AG08396 (cell line): ENCODE data around the gene SZRD1.

Experiments used
- DNase-seq: peaks from one replicate; pipeline ENCODE4 v3.0.0; 2012; ENCODE audit warnings: low spot score, mixed read lengths

The SZRD1 gene

DNA sequence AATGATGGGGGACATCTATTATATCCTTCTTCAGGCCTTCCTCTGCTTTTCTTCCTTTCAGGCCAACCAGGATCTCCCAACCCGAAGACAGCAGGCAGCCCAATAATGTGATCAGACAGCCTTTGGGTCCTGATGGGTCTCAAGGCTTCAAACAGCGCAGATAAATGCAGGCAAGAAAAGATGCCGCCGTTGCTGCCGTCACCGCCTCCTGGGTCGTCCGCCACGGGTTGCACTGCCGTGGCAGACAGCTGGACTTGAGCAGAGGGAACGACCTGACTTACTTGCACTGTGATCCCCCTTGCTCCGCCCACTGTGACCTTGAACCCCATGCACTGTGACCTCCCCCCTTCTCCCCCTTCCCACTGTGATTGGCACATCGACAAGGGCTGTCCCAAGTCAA lies 27.9 kb downstream of the SZRD1 start:
- no peak for DNase-seq

- DNase-seq, result peak; percentile 77
These were observed 29.5 kb downstream of the SZRD1 start for GRCh38 chr1:16396591-16396990.

DNA sequence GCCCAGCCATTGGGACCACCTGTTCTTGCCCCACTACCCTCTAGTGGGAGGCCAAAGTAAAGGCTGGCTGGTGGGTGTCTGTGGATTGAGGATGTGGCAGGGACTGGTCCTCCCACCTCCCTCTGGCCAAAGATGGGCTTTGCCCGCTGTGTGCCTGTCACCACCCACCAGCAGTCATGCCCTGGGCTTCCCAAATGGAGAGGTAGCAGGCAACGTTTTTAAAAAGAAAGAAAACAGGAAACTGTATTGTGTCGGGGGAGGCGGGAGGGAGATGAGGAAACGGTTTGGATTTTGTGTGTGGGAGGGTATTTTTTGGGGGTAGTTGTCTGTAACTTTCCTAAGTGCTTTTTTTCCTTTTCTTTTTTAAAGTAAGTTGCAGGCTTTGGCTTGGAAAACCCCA lies 30.1 kb downstream of the SZRD1 start:
- DNase-seq, result no peak

DNA sequence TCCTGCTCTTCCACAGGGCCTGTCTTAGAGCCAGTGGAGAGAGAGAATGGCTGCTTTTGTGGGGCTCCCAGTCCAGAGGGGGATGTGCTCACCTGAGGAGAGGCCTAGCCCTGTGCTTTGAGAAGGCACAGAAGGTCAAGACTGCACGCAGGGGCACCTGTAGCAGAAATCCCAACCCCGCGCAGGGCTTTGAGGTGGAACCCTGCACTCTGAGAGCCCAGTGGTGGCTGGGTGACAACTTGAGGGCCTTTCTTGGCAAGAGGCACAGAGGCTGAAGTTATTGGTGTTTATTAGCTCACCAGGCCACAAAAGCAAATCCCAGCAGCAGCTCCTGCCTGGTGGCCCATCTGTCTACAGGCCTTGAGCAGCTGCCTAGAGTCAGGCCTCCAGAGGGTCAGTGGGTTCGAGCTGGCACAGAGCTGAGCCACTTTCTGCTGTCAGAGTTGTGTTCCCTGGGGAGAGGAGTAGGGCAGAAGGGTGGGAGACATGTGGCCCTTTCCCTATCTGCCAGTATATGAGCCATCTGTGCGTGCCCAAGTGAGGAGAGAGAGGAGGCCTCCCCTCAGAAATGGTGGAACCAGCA lies 31.4 kb downstream of the SZRD1 start:
- DNase-seq, result no peak

GRCh38 chr1:16402742-16403141 lies 35.7 kb downstream of the SZRD1 start:
- no peak for DNase-seq

GRCh38 chr1:16405441-16405840 lies 38.4 kb downstream of the SZRD1 start:
- DNase-seq, result no peak

- no peak for DNase-seq
These were observed 39.8 kb downstream of the SZRD1 start for GRCh38 chr1:16406868-16407267.

GRCh38 chr1:16409536-16410152 lies 42.6 kb downstream of the SZRD1 start:
- no peak for DNase-seq

DNA sequence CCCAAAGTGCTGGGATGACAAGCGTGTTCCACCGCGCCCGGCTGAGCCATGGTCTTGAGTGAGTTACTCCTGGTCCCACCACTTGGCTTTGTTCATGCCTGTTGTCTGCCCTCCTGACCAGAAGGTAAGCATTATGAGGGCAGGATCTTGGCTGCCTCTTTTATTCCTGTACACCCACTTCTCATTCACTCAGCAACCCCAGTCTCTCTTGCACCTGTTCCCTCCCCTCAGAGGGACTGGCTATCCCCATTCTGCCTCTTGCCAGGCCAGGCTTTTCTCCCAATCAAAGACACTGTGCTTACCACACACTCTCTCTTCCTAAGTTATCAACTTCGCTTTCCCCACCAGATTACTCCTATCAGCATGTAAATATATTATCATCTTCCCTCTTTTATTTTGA lies 43.8 kb downstream of the SZRD1 start:
- no peak for DNase-seq

GRCh38 chr1:16413191-16413590 lies 46.1 kb downstream of the SZRD1 start:
- no peak for DNase-seq

DNA sequence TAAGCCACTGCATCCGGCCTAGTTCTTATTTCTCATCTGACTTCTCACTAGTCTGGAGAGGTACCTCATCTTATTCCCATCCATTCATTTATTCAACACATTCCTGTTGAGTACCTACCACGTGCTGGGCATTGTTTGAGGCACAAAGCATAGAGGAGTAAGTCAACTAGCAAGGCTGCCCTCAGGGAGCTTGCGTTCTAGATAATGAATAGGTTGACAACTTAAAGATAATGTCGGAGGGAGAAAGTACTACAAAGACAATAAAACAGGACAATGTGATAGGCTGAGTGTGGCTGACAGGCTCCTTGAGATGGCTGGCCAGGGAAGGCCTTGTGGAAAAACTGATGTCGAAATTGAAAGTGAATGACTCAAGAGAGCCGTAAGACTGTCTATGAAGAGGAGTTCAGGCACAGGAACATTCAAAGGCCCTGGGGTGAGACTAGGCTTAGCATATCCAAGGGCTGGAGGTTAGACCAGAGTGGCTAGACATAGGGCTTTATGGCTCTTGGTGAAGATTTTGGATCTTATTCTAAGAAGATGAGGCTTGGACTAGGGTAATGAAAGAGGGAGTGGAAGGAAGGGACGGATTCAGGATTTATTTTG lies 51.9 kb downstream of the SZRD1 start:
- no peak for DNase-seq

GRCh38 chr1:16420424-16421118 lies 53.5 kb downstream of the SZRD1 start:
- DNase-seq, result no peak

DNA sequence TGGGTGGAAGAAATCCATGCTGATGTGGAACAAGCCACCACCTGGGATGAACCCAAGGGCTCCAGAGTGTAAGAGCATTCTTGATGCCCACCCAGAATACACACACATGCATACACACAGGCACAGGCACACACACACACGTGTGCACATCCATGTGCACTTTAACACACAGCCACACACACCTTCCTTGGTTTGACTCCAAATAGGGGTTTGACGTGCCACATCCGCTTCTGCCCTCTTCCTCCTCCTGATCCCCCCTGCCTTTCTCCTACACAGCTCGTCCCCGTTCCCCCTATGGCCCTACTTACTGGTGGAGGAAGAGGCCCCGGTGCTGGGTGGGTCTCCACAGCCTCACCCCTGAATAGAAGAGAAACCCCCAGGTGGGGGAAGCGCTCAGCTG lies 54.2 kb downstream of the SZRD1 start:
- DNase-seq, result no peak

GRCh38 chr1:16422041-16422440 lies 55.0 kb downstream of the SZRD1 start:
- no peak for DNase-seq

GRCh38 chr1:16425125-16426025 lies 58.3 kb downstream of the SZRD1 start:
- DNase-seq, result no peak

GRCh38 chr1:16430606-16431005 lies 63.6 kb downstream of the SZRD1 start:
- DNase-seq, result no peak

DNA sequence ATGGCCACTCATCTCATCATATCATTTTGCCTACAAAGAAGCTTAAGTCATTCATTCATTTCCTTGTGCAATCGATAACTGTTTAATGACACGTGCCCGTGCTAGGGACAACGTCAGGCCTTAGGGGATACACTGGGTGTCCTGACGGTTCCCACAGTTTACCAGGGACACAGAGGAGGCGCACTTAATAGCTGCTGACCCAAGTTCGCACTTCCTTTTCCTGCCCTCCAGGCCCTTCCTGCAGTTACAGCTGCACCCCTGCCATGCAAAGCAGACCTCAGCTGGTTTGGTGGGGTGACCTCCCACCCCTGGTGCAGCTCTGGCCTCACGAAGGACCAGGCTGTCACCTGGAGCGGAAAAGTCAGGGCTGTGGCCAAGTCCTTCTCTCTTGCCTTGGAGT lies 66.0 kb downstream of the SZRD1 start:
- DNase-seq, result no peak

GRCh38 chr1:16434007-16434406 lies 67.0 kb downstream of the SZRD1 start:
- no peak for DNase-seq

- no peak for DNase-seq
These were observed 67.5 kb downstream of the SZRD1 start for GRCh38 chr1:16434501-16434900.

DNA sequence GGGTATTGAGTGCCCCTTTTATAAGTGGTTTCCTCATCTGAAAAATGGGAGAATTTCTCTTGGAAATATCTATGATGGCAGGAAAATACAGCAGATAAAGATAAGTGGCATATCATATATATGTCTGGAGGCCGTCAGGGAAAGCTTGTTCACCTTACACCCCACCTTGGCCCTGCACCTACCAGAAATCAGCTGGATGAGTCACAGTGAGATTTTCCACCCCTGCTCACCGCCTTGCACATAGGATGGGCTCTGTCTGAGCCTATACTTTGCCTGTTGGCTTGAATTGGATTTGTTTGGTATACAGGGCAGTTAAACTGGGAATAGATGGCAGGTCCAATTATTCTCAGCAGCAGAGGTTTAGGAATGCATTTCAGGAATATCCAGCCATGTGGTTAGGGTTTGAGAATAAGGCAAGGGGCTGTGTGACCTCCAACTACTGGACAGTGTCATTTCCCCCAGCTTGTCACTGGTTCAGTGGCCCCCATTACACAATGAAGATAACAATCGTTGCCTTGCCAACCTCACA lies 70.0 kb downstream of the SZRD1 start, which contains the start of gene SPATA21:
SPATA21 (minus strand) TSS at position 479 of the 529 bp plus-strand sequence. CDS start 6,053 bp downstream, outside the sequence.
- DNase-seq, result no peak

DNA sequence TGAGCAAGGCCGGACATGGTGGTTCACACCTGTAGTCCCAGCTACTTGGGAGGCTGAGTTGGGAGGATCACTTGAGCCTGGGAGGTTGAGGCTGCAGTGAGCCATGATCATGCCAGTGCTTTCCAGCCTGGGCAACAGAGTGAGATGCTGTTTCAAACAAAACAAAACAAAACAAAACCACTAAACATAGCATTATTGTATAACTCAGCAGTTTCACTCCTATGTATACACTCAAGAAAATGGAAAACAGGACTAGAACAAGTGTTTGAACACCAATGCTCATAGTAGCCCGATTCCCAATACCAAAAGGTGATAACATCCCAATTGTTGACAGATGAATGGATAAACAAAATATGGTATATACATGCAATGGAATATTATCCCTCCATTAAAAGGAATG lies 71.5 kb downstream of the SZRD1 start:
- DNase-seq, result no peak

GRCh38 chr1:16438924-16439323 lies 71.9 kb downstream of the SZRD1 start:
- no peak for DNase-seq
